Measurements from ENCODE around the gene GPHB5.

GPHB5 gene, protein sequence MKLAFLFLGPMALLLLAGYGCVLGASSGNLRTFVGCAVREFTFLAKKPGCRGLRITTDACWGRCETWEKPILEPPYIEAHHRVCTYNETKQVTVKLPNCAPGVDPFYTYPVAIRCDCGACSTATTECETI

DNA sequence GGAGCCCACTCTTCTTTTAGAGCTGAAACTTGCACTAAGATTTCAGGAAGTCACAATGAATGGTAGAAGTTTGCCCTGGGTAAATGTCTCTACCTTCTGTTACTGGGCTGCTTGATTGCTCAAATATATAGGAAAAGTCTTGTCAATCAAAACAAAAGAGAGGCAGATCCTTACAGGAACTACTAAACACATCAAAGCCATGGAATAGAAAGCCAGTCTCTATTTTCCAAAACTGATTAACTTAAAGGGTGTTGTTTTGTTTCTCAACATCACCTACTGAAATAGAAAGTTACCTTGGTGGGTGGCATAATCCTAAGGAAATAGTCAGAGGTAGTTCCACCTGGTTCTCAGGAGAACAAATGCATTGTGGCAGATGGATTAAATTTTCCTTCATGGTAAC is at the start of gene GPHB5:
TSS of gene GPHB5 (minus strand) at position 101 of the 400 bp plus-strand sequence. CDS start 1,086 bp downstream, outside the sequence.
- DNase-seq (ENCODE audit: low spot score), result no peak
- H3K4me3 ChIP-seq (ENCODE audit: severe bottlenecking), result no peak within 1 kb of the TSS
- H3K27me3 ChIP-seq (ENCODE audit: insufficient read depth, poor library complexity, severe bottlenecking), result no peaks in the 10 kb centered on the region
- TF ChIP-seq, protein P1, sequence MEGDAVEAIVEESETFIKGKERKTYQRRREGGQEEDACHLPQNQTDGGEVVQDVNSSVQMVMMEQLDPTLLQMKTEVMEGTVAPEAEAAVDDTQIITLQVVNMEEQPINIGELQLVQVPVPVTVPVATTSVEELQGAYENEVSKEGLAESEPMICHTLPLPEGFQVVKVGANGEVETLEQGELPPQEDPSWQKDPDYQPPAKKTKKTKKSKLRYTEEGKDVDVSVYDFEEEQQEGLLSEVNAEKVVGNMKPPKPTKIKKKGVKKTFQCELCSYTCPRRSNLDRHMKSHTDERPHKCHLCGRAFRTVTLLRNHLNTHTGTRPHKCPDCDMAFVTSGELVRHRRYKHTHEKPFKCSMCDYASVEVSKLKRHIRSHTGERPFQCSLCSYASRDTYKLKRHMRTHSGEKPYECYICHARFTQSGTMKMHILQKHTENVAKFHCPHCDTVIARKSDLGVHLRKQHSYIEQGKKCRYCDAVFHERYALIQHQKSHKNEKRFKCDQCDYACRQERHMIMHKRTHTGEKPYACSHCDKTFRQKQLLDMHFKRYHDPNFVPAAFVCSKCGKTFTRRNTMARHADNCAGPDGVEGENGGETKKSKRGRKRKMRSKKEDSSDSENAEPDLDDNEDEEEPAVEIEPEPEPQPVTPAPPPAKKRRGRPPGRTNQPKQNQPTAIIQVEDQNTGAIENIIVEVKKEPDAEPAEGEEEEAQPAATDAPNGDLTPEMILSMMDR (IDR thresholded peaks at IDR 0.05; ENCODE audit: poor library complexity, severe bottlenecking), result no peak
- no peaks in the 10 kb centered on the region for H3K4me1 ChIP-seq (ENCODE audit: insufficient read depth, poor library complexity, severe bottlenecking)
- H3K27ac ChIP-seq (ENCODE audit: poor library complexity, severe bottlenecking), result no peak within 1 kb of the TSS
- H3K36me3 ChIP-seq (ENCODE audit: low read depth), result no peaks in the 10 kb centered on the region
- no peaks in the 10 kb centered on the region for H3K9me3 ChIP-seq (ENCODE audit: severe bottlenecking)
- no peak for ATAC-seq (ENCODE audit: low read depth)

DNA sequence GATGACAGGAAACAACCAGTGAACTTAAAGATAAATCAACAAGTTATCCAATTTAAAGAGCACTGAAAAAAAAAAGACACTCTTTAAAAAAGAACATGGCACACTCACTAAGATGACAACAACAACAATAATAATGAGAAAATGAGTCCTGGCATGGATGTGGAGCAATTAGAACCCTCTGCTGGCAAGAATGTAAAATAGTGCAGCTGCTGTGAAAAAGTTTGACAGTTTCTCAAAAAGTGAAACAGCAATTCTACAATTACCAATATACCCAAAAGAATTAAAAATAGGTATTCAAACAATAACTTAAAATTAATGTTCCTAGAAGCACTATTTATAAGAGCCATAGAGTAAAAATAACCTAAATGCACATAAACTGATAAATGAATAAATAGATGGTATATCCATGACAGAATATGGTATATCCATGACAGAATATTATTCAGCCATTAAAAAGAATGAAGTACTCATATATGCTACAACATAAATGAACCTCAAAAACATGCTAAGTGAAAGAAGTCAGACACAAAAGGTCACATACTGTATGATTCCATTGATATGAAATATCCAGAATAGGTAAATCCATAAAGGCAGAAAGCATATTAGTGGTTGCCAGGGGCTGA is 49.1 kb upstream of the GPHB5 start:
- Histone ChIP-seq H3K9me3 (ENCODE audit: severe bottlenecking) (no peaks in the 10 kb centered on the region), H3K27me3 (ENCODE audit: insufficient read depth, poor library complexity, severe bottlenecking) (no peaks in the 10 kb centered on the region), H3K4me1 (ENCODE audit: insufficient read depth, poor library complexity, severe bottlenecking) (no peaks in the 10 kb centered on the region), H3K27ac (ENCODE audit: poor library complexity, severe bottlenecking) (no peak overlapping the region), H3K4me3 (ENCODE audit: severe bottlenecking) (no peak overlapping the region), H3K36me3 (ENCODE audit: low read depth) (no peaks in the 10 kb centered on the region)
- TF ChIP-seq, protein P1 (IDR thresholded peaks at IDR 0.05; ENCODE audit: poor library complexity, severe bottlenecking), result no peak
- DNase-seq (ENCODE audit: low spot score) (no peak), ATAC-seq (ENCODE audit: low read depth) (no peak)

DNA sequence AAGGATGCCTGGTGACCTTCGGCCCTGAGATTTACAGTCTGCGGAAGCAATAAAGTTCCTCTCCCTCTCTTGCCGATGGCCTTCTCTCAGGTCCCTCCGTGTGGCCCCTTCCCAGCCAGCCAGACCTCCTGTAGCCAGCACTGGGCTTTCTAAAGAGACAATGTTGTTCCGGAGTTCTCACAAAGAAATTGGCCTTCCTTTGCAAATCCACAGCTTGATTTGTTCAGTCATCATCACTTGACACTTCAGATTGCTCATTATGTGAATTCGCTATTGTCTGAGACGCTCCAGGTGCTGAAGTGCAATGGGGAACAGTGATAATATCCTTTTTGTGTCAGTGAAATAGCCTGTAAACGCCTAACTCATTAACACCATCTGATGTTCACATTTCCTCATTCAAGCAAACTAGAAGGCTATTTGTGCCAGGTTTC is 43.7 kb upstream of the GPHB5 start:
- no peaks in the 10 kb centered on the region for H3K27me3 ChIP-seq (ENCODE audit: insufficient read depth, poor library complexity, severe bottlenecking)
- H3K27ac ChIP-seq (ENCODE audit: poor library complexity, severe bottlenecking), result no peak overlapping the region
- ATAC-seq (ENCODE audit: low read depth), result no peak
- DNase-seq (ENCODE audit: low spot score), result no peak
- H3K4me1 ChIP-seq (ENCODE audit: insufficient read depth, poor library complexity, severe bottlenecking), result no peaks in the 10 kb centered on the region
- TF ChIP-seq, protein P1 (IDR thresholded peaks at IDR 0.05; ENCODE audit: poor library complexity, severe bottlenecking), result no peak
- no peaks in the 10 kb centered on the region for H3K9me3 ChIP-seq (ENCODE audit: severe bottlenecking)
- no peak overlapping the region for H3K4me3 ChIP-seq (ENCODE audit: severe bottlenecking)
- no peaks in the 10 kb centered on the region for H3K36me3 ChIP-seq (ENCODE audit: low read depth)

DNA sequence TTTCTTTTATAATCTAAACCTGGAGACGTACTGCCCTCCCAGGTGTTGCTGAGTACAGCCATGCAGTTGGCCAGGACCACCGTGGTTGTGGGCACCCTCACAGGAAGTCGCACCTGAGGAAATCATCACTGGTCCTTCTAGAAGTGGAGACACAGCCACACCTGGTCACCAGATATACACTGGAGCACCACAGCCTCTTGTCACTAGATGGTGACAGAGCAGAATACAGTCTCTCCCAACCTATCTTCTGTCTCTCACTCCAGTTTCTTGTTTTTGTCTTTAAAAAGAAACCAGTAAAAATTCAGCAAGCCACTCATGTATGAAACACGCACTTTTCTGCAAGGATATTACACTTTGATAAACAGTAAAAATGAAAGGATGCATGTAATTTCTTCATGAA is 43.1 kb upstream of the GPHB5 start:
- Histone ChIP-seq H3K4me1 (ENCODE audit: insufficient read depth, poor library complexity, severe bottlenecking) (no peaks in the 10 kb centered on the region), H3K36me3 (ENCODE audit: low read depth) (no peaks in the 10 kb centered on the region), H3K9me3 (ENCODE audit: severe bottlenecking) (no peaks in the 10 kb centered on the region), H3K27me3 (ENCODE audit: insufficient read depth, poor library complexity, severe bottlenecking) (no peaks in the 10 kb centered on the region), H3K27ac (ENCODE audit: poor library complexity, severe bottlenecking) (no peak overlapping the region), H3K4me3 (ENCODE audit: severe bottlenecking) (no peak overlapping the region)
- ATAC-seq (ENCODE audit: low read depth), result no peak
- DNase-seq (ENCODE audit: low spot score), result no peak
- TF ChIP-seq, protein P1 (IDR thresholded peaks at IDR 0.05; ENCODE audit: poor library complexity, severe bottlenecking), result no peak

DNA sequence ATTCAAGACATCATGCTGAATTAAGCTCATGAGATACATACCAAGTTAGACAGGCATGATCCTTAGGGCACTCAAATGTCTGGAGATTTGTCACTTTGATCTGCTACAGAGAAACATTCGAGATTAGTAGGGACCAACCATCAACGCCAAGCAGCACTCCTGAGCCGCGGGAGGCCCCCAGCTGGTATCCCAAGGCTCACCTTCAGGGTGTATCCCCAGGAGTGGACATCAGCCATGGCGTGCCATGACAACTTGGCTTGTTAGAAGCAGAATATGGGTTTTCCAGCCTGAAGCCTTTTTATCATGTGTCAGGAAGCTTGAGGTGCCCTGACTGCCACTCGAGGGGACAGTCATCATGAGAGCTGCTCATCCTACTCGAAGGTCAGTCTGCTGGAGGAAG is 39.1 kb upstream of the GPHB5 start:
- H3K36me3 ChIP-seq (ENCODE audit: low read depth), result no peaks in the 10 kb centered on the region
- ATAC-seq (ENCODE audit: low read depth) (no peak), DNase-seq (ENCODE audit: low spot score) (no peak)
- TF ChIP-seq, protein P1 (IDR thresholded peaks at IDR 0.05; ENCODE audit: poor library complexity, severe bottlenecking), result no peak
- no peak overlapping the region for H3K27ac ChIP-seq (ENCODE audit: poor library complexity, severe bottlenecking)
- H3K4me3 ChIP-seq (ENCODE audit: severe bottlenecking), result no peak overlapping the region
- H3K4me1 ChIP-seq (ENCODE audit: insufficient read depth, poor library complexity, severe bottlenecking), result no peaks in the 10 kb centered on the region
- H3K9me3 ChIP-seq (ENCODE audit: severe bottlenecking), result no peaks in the 10 kb centered on the region
- no peaks in the 10 kb centered on the region for H3K27me3 ChIP-seq (ENCODE audit: insufficient read depth, poor library complexity, severe bottlenecking)
